ENCODE data around the gene NBPF9. TPM values are rescaled to one million over a fixed set of nuclear protein-coding genes. Genes with fewer than 3 reads are reported as not detected.
"Not testable (repeated sequence)": the region's sequence is repeated elsewhere in the genome, so short reads cannot be mapped to it uniquely, and the experiment has no call there.

Gene NBPF9
- total RNA-seq = 1 to 10 TPM; 5.5 to 7.0 (median 5.6) TPM

- intact Hi-C loops (cut with DNase I; ENCODE audit: low total_unique reads) = not testable (repeated sequence)
- WGBS, 2 donors = 0% methylated on average over 11 to 12 of the region's 85 CpGs
- peak within 1 kb of the TSS; percentile 47 for H3K4me3 ChIP-seq (ENCODE audit: low read depth, poor library complexity, severe bottlenecking)
- DNase-seq (ENCODE audit: low spot score in 2 of 2) = peak; percentile 39 to 85
Observed at GRCh38 chr1:149103109-149104081, at the start of gene NBPF9. TSS of gene NBPF9 (minus strand) at chr1:149103551. CDS start at chr1:149082139, 21,412 bp downstream.

GRCh38 chr1:149149909-149150308, 46.6 kb upstream of the NBPF9 start:
- H3K4me3 ChIP-seq (ENCODE audit: low read depth, poor library complexity, severe bottlenecking); DNase-seq (ENCODE audit: low spot score in 2 of 2); intact Hi-C loops (cut with DNase I; ENCODE audit: low total_unique reads): not testable (repeated sequence)
- WGBS, 2 donors = 85 to 87% methylated on average over 4 of the region's 4 CpGs

GRCh38 chr1:149137585-149137984, 34.2 kb upstream of the NBPF9 start:
- DNase-seq (ENCODE audit: low spot score in 2 of 2); H3K4me3 ChIP-seq (ENCODE audit: low read depth, poor library complexity, severe bottlenecking); intact Hi-C loops (cut with DNase I; ENCODE audit: low total_unique reads): not testable (repeated sequence)
- 57 to 65% methylated on average over 2 of the region's 2 CpGs for WGBS, 2 donors

- WGBS, 2 donors = 52 to 78% methylated on average over 7 of the region's 7 CpGs
- DNase-seq (ENCODE audit: low spot score in 2 of 2); H3K4me3 ChIP-seq (ENCODE audit: low read depth, poor library complexity, severe bottlenecking); intact Hi-C loops (cut with DNase I; ENCODE audit: low total_unique reads): not testable (repeated sequence)
Observed at GRCh38 chr1:149130938-149131337, 27.6 kb upstream of the NBPF9 start.

GRCh38 chr1:149129245-149129644, 25.9 kb upstream of the NBPF9 start:
- H3K4me3 ChIP-seq (ENCODE audit: low read depth, poor library complexity, severe bottlenecking); intact Hi-C loops (cut with DNase I; ENCODE audit: low total_unique reads); DNase-seq (ENCODE audit: low spot score in 2 of 2): not testable (repeated sequence)
- WGBS, 2 donors = no CpG with 5 or more reads among the region's 17 CpGs

GRCh38 chr1:149126555-149127145, 23.3 kb upstream of the NBPF9 start:
- 80 to 90% methylated on average over 6 of the region's 6 CpGs for WGBS, 2 donors
- DNase-seq (ENCODE audit: low spot score in 2 of 2); H3K4me3 ChIP-seq (ENCODE audit: low read depth, poor library complexity, severe bottlenecking); intact Hi-C loops (cut with DNase I; ENCODE audit: low total_unique reads): not testable (repeated sequence)

- DNase-seq (ENCODE audit: low spot score in 2 of 2); H3K4me3 ChIP-seq (ENCODE audit: low read depth, poor library complexity, severe bottlenecking); intact Hi-C loops (cut with DNase I; ENCODE audit: low total_unique reads): not testable (repeated sequence)
- WGBS, 2 donors = 15 to 16% methylated on average over 7 to 8 of the region's 15 CpGs
Observed at GRCh38 chr1:149123948-149124926, 20.9 kb upstream of the NBPF9 start.

- 76 to 81% methylated on average over 1 of the region's 3 CpGs for WGBS, 2 donors
- intact Hi-C loops (cut with DNase I; ENCODE audit: low total_unique reads); H3K4me3 ChIP-seq (ENCODE audit: low read depth, poor library complexity, severe bottlenecking); DNase-seq (ENCODE audit: low spot score in 2 of 2): not testable (repeated sequence)
Observed at GRCh38 chr1:149112828-149113227, 9.5 kb upstream of the NBPF9 start.

GRCh38 chr1:149110343-149110742, 7.0 kb upstream of the NBPF9 start:
- DNase-seq (ENCODE audit: low spot score in 2 of 2); H3K4me3 ChIP-seq (ENCODE audit: low read depth, poor library complexity, severe bottlenecking); intact Hi-C loops (cut with DNase I; ENCODE audit: low total_unique reads): not testable (repeated sequence)
- WGBS, 2 donors = 90 to 100% methylated on average over 1 to 2 of the region's 2 CpGs

- H3K4me3 ChIP-seq (ENCODE audit: low read depth, poor library complexity, severe bottlenecking); DNase-seq (ENCODE audit: low spot score in 2 of 2); intact Hi-C loops (cut with DNase I; ENCODE audit: low total_unique reads): not testable (repeated sequence)
- WGBS, 2 donors = 0% methylated on average over 3 to 5 of the region's 16 CpGs
Observed at GRCh38 chr1:149102574-149102973, 777 bp downstream of the NBPF9 start.

GRCh38 chr1:149098276-149098675, 5.1 kb downstream of the NBPF9 start:
- 86% methylated on average over 4 of the region's 8 CpGs; no CpG with 5 or more reads in 1 of the 2 donors for WGBS, 2 donors
- H3K4me3 ChIP-seq (ENCODE audit: low read depth, poor library complexity, severe bottlenecking); DNase-seq (ENCODE audit: low spot score in 2 of 2); intact Hi-C loops (cut with DNase I; ENCODE audit: low total_unique reads): not testable (repeated sequence)

- intact Hi-C loops (cut with DNase I; ENCODE audit: low total_unique reads); H3K4me3 ChIP-seq (ENCODE audit: low read depth, poor library complexity, severe bottlenecking); DNase-seq (ENCODE audit: low spot score in 2 of 2): not testable (repeated sequence)
- WGBS, 2 donors = 69 to 80% methylated on average over 5 to 6 of the region's 6 CpGs
Observed at GRCh38 chr1:149093155-149093554, 10.2 kb downstream of the NBPF9 start.

GRCh38 chr1:149075505-149076127, 27.7 kb downstream of the NBPF9 start:
- intact Hi-C loops (cut with DNase I; ENCODE audit: low total_unique reads); H3K4me3 ChIP-seq (ENCODE audit: low read depth, poor library complexity, severe bottlenecking); DNase-seq (ENCODE audit: low spot score in 2 of 2): not testable (repeated sequence)
- WGBS, 2 donors = 61% methylated on average over 6 of the region's 9 CpGs

GRCh38 chr1:149064611-149065010, 38.7 kb downstream of the NBPF9 start:
- H3K4me3 ChIP-seq (ENCODE audit: low read depth, poor library complexity, severe bottlenecking); intact Hi-C loops (cut with DNase I; ENCODE audit: low total_unique reads); DNase-seq (ENCODE audit: low spot score in 2 of 2): not testable (repeated sequence)
- 76 to 90% methylated on average over 3 of the region's 3 CpGs for WGBS, 2 donors

Data from lower leg skin (tissue), 4 donors.